VCaP (cell line): Measurements from ENCODE around the gene PLD3.

Source experiments
- H3K27ac ChIP-seq: fragments of 450-650 bp; 2 replicates; pipeline ENCODE4 v1.5.1; 2017
- TF ChIP-seq, protein P1 (sequence below): fragments of 450-650 bp; conservative IDR thresholded peaks from 2 replicates; pipeline ENCODE4 v1.5.1; 2017; ENCODE audit warnings: mild to moderate bottlenecking, moderate library complexity

Gene PLD3

DNA sequence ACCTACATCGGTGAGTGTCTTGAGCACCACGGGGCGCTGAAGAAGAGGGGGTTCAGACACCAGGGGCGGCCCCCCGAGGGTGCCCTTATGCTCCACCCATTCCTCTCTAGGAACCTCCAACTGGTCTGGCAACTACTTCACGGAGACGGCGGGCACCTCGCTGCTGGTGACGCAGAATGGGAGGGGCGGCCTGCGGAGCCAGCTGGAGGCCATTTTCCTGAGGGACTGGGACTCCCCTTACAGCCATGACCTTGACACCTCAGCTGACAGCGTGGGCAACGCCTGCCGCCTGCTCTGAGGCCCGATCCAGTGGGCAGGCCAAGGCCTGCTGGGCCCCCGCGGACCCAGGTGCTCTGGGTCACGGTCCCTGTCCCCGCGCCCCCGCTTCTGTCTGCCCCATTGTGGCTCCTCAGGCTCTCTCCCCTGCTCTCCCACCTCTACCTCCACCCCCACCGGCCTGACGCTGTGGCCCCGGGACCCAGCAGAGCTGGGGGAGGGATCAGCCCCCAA, 29.4 kb downstream of the PLD3 start:
- no peak overlapping the region for H3K27ac ChIP-seq
- TF ChIP-seq, protein P1, sequence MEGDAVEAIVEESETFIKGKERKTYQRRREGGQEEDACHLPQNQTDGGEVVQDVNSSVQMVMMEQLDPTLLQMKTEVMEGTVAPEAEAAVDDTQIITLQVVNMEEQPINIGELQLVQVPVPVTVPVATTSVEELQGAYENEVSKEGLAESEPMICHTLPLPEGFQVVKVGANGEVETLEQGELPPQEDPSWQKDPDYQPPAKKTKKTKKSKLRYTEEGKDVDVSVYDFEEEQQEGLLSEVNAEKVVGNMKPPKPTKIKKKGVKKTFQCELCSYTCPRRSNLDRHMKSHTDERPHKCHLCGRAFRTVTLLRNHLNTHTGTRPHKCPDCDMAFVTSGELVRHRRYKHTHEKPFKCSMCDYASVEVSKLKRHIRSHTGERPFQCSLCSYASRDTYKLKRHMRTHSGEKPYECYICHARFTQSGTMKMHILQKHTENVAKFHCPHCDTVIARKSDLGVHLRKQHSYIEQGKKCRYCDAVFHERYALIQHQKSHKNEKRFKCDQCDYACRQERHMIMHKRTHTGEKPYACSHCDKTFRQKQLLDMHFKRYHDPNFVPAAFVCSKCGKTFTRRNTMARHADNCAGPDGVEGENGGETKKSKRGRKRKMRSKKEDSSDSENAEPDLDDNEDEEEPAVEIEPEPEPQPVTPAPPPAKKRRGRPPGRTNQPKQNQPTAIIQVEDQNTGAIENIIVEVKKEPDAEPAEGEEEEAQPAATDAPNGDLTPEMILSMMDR = no peak

- TF ChIP-seq, protein P1 = no peak
- no peak overlapping the region for H3K27ac ChIP-seq
Measured at GRCh38 chr19:40378509-40378908, 30.0 kb downstream of the PLD3 start.

GRCh38 chr19:40379446-40380198, 31.1 kb downstream of the PLD3 start:
- TF ChIP-seq, protein P1 = no peak
- no peak overlapping the region for H3K27ac ChIP-seq

GRCh38 chr19:40380199-40381037, 31.9 kb downstream of the PLD3 start:
- TF ChIP-seq, protein P1 = no peak
- H3K27ac ChIP-seq = no peak overlapping the region

GRCh38 chr19:40381321-40381720, 32.8 kb downstream of the PLD3 start:
- H3K27ac ChIP-seq = no peak overlapping the region
- TF ChIP-seq, protein P1 = 0 out of 2 replicates have a peak, but pooled peaks have one; percentile 7

DNA sequence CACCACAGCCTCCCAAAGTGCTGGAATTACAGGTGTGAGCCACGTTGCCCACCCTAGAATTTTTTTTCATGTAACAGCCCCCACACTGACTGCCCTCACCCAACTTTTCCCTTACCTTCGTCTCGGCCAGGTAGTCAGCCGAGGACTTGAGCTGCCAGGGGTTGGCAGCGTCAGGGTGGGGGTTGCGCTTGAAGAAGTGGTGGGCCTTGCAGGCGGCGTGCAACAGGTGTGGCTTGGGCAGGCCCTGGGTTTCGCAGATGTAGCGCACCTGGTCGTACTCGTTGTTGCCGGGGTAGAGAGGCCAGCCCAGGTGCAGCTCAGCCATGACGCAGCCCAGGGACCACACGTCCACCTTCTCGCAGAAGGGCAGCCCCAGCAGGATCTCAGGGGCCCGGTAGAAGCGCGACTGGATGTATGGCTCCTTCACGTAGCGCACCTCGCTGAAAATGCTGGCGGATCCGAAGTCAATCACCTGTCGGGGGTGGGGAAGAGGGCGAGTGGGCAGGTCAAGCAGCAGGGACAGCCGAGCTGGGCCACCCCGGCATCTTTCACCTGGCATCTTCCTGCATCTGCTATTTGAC, 35.3 kb downstream of the PLD3 start:
- H3K27ac ChIP-seq = no peak overlapping the region
- TF ChIP-seq, protein P1 = no peak

- TF ChIP-seq, protein P1 = no peak
- no peak overlapping the region for H3K27ac ChIP-seq
Measured at GRCh38 chr19:40387155-40387554, 38.7 kb downstream of the PLD3 start.
